Fibroblast of lung (primary cell): ENCODE results near the gene LRG1. TPM values are rescaled to one million over a fixed set of nuclear protein-coding genes. Genes with fewer than 3 reads are reported as not detected.

Experiments used
- DNase-seq, 2 donors: peaks; one replicate each; pipeline versions ENCODE4 v3.0.0 to v3.0.0-alpha.2; 2010; ENCODE audit warnings: low read depth in 2 of 2
- H2AFZ ChIP-seq: 2 replicates; pipeline ENCODE4 v1.5.1; 2012; ENCODE audit warnings: low read length, control low read depth, inconsistent platforms
- H3K27ac ChIP-seq: 2 replicates; pipeline ENCODE4 v1.5.1; 2011; ENCODE audit warnings: low read length, control low read depth; ENCODE audit not compliant: insufficient read depth
- H3K27me3 ChIP-seq: 2 replicates; pipeline ENCODE4 v1.5.1; 2011; ENCODE audit warnings: mild to moderate bottlenecking, low read length; ENCODE audit not compliant: control insufficient read depth, insufficient read depth
- H3K36me3 ChIP-seq: 2 replicates; pipeline ENCODE4 v1.5.1; 2011; ENCODE audit warnings: low read length; ENCODE audit not compliant: control insufficient read depth, insufficient read depth
- H3K4me1 ChIP-seq: 2 replicates; pipeline ENCODE4 v1.5.1; 2011; ENCODE audit warnings: low read length; ENCODE audit not compliant: control insufficient read depth, insufficient read depth; ENCODE audit errors: extremely low read depth
- H3K4me2 ChIP-seq: 2 replicates; pipeline ENCODE4 v1.5.1; 2011; ENCODE audit warnings: low read length, control low read depth; ENCODE audit not compliant: insufficient read depth; ENCODE audit errors: extremely low read depth
- H3K4me3 ChIP-seq, 4 experiments: fragments of 200-600 bp in 1 of 4; sonication (generic) in 1 of 4; replicated peaks in 1 of 4; 2 replicates each; pipeline ENCODE4 v1.5.1; 2011 to 2016; ENCODE audit warnings: low read length in 4 of 4, low read depth in 3 of 4, mild to moderate bottlenecking in 3 of 4, control low read depth in 2 of 4, inconsistent platforms in 1 of 4, mixed read lengths in 1 of 4; ENCODE audit not compliant: insufficient read depth in 1 of 4; ENCODE audit errors: control extremely low read depth in 1 of 4
- H3K79me2 ChIP-seq: 2 replicates; pipeline ENCODE4 v1.5.1; 2012; ENCODE audit warnings: mild to moderate bottlenecking, low read length, inconsistent platforms; ENCODE audit not compliant: control insufficient read depth, insufficient read depth
- H3K9ac ChIP-seq: 2 replicates; pipeline ENCODE4 v1.5.1; 2011; ENCODE audit warnings: mild to moderate bottlenecking, low read length, control low read depth; ENCODE audit not compliant: insufficient read depth
- H3K9me3 ChIP-seq: 2 replicates; pipeline ENCODE4 v1.5.1; 2012; ENCODE audit warnings: low read depth, low read length; ENCODE audit not compliant: control insufficient read depth, insufficient read depth
- H4K20me1 ChIP-seq: 2 replicates; pipeline ENCODE4 v1.5.1; 2011; ENCODE audit warnings: low read length; ENCODE audit not compliant: control insufficient read depth, insufficient read depth; ENCODE audit errors: extremely low read depth
- CTCF ChIP-seq, 2 donors: IDR thresholded peaks in 1 of 2; conservative IDR thresholded peaks in 1 of 2; 1 replicate in 1 of 2; 2 replicates in 1 of 2; pipeline ENCODE4 v1.5.1; 2011 to 2012; ENCODE audit warnings: low read length in 2 of 2, control low read depth in 1 of 2, inconsistent platforms in 1 of 2, low read depth in 1 of 2, mild to moderate bottlenecking in 1 of 2
- EZH2 ChIP-seq: IDR thresholded peaks from 2 replicates; pipeline ENCODE4 v1.5.1; 2012; ENCODE audit warnings: low read length, control low read depth, mild to moderate bottlenecking; ENCODE audit errors: missing control alignments
- polyA plus RNA-seq, 2 donors: library from polyadenylated mRNA; depleted of rRNA in 1 of 2; stranded (reverse) in 1 of 2; unstranded in 1 of 2; fragments of >200 nt; gene quantifications; 2 replicates each; pipeline ENCODE4 v1.2.1, GENCODE V29; 2011 to 2012; ENCODE audit warnings: missing spikeins in 1 of 2
- total RNA-seq: library from RNA; depleted of rRNA; stranded (reverse); fragments of >200 nt; gene quantifications from 2 replicates; pipeline ENCODE4 v1.2.1, GENCODE V29; 2014

The LRG1 gene
- total and polyA plus RNA-seq, 2 donors (not counting 1 experiment from before 2014, with no cell fraction given) = 0.10 TPM; not detected in 1

- H3K36me3 ChIP-seq = peaks cover 20% of the 10 kb centered on the region
Observed at GRCh38 chr19:4502282-4503131, 37.3 kb downstream of the LRG1 start.

GRCh38 chr19:4501691-4502090, 38.1 kb downstream of the LRG1 start:
- Histone ChIP-seq H3K79me2 (no peaks in the 10 kb centered on the region), H2AFZ (no peak overlapping the region), H3K4me2 (no peak overlapping the region), H3K4me1 (peaks cover 2% of the 10 kb centered on the region), H3K36me3 (peaks cover 21% of the 10 kb centered on the region), H3K9ac (no peak overlapping the region), H3K4me3 (no peak overlapping the region), H3K9me3 (no peaks in the 10 kb centered on the region), H3K27ac (no peak overlapping the region), H4K20me1 (no peaks in the 10 kb centered on the region), H3K27me3 (no peaks in the 10 kb centered on the region)
- no peak for DNase-seq
- TF ChIP-seq CTCF (conservative IDR thresholded peaks at IDR 0.05 in 1 of 2, IDR thresholded peaks at IDR 0.05 in 1 of 2; ENCODE audit: low read depth in 1 of 2, low read length in 2 of 2) (no peak), EZH2 (no peak)

More at GRCh38 chr19:4502282-4503131, 37.3 kb downstream of the LRG1 start:
- TF ChIP-seq EZH2 = no peak
- TF ChIP-seq CTCF (conservative IDR thresholded peaks at IDR 0.05 in 1 of 2, IDR thresholded peaks at IDR 0.05 in 1 of 2; ENCODE audit: low read depth in 1 of 2, low read length in 2 of 2) = no peak
- no peak overlapping the region for H3K27ac ChIP-seq
- H3K4me1 ChIP-seq = peaks cover 5% of the 10 kb centered on the region
- H2AFZ ChIP-seq = no peak overlapping the region
- H3K4me3 ChIP-seq = no peak overlapping the region
- H3K9me3 ChIP-seq = no peaks in the 10 kb centered on the region
- H4K20me1 ChIP-seq = no peaks in the 10 kb centered on the region
- no peaks in the 10 kb centered on the region for H3K79me2 ChIP-seq
- DNase-seq = no peak
- H3K27me3 ChIP-seq = no peaks in the 10 kb centered on the region
- no peak overlapping the region for H3K4me2 ChIP-seq
- no peak overlapping the region for H3K9ac ChIP-seq

- Histone ChIP-seq H3K27ac (no peak overlapping the region), H3K79me2 (no peaks in the 10 kb centered on the region), H3K4me3 (no peak overlapping the region), H4K20me1 (no peaks in the 10 kb centered on the region), H3K27me3 (no peaks in the 10 kb centered on the region), H3K4me1 (no peaks in the 10 kb centered on the region), H3K9me3 (no peaks in the 10 kb centered on the region), H3K9ac (no peak overlapping the region), H3K36me3 (peaks cover 21% of the 10 kb centered on the region), H3K4me2 (no peak overlapping the region), H2AFZ (no peak overlapping the region)
- DNase-seq = no peak
- no peak for TF ChIP-seq CTCF (conservative IDR thresholded peaks at IDR 0.05 in 1 of 2, IDR thresholded peaks at IDR 0.05 in 1 of 2; ENCODE audit: low read depth in 1 of 2, low read length in 2 of 2)
- no peak for TF ChIP-seq EZH2
Observed at GRCh38 chr19:4500841-4501591, 38.8 kb downstream of the LRG1 start.
